ENCODE results near the gene TAPT1. TPM values are rescaled to one million over a fixed set of nuclear protein-coding genes. Genes with fewer than 3 reads are reported as not detected.

TAPT1 gene
- total RNA-seq, 3 donors from 2014 or later, result 39.7 to 52.5 (median 43.0) TPM

- Histone ChIP-seq H3K4me1 (no peaks in the 10 kb centered on the region), H3K9me3 (no peaks in the 10 kb centered on the region), H3K27me3 (no peaks in the 10 kb centered on the region), H3K27ac (no peak overlapping the region), H3K36me3 (no peaks in the 10 kb centered on the region), H3K4me3 (no peak overlapping the region)
- TF ChIP-seq POLR2A (IDR thresholded peaks at IDR 0.05) (no peak), POLR2AphosphoS5 (IDR thresholded peaks at IDR 0.05) (no peak), CTCF (IDR thresholded peaks at IDR 0.05) (no peak)
- intact Hi-C loops (cut with DNase I; ENCODE audit: low total_unique reads), result no loop called here
- no peak for DNase-seq (ENCODE audit: low spot score in 2 of 2)
These were observed 67.0 kb downstream of the TAPT1 start for GRCh38 chr4:16159286-16159685.

DNA sequence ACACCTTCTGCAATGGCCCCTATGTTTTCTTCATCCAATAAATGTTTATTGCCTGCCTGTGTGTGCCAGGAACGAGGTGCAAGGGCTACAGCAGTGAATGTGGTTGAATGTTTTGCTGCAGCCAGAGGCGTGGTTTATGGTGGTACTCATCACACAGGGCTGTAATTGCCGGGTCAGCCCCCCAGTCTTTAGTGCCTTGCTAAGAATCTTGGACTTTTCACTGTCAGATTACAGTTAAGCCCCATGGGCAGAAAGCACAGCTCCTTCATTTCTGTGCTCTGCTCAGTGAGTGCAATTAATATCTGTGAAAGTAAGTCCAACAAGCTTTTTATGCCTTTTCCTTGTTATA, 67.8 kb downstream of the TAPT1 start:
- no peak for DNase-seq (ENCODE audit: low spot score in 2 of 2)
- TF ChIP-seq POLR2A (IDR thresholded peaks at IDR 0.05) (no peak), POLR2AphosphoS5 (IDR thresholded peaks at IDR 0.05) (no peak), CTCF (IDR thresholded peaks at IDR 0.05) (no peak)
- no peak overlapping the region for H3K27ac ChIP-seq
- no peaks in the 10 kb centered on the region for H3K27me3 ChIP-seq
- no peaks in the 10 kb centered on the region for H3K36me3 ChIP-seq
- no peak overlapping the region for H3K4me3 ChIP-seq
- no peaks in the 10 kb centered on the region for H3K4me1 ChIP-seq
- intact Hi-C loops (cut with DNase I; ENCODE audit: low total_unique reads), result no loop called here
- H3K9me3 ChIP-seq, result no peaks in the 10 kb centered on the region

GRCh38 chr4:16157609-16158503, 68.4 kb downstream of the TAPT1 start:
- Histone ChIP-seq H3K27me3 (no peaks in the 10 kb centered on the region), H3K36me3 (no peaks in the 10 kb centered on the region), H3K4me3 (no peak overlapping the region), H3K4me1 (no peaks in the 10 kb centered on the region), H3K27ac (no peak overlapping the region), H3K9me3 (no peaks in the 10 kb centered on the region)
- no peak for TF ChIP-seq CTCF (IDR thresholded peaks at IDR 0.05)
- TF ChIP-seq POLR2A (IDR thresholded peaks at IDR 0.05), result no peak
- TF ChIP-seq POLR2AphosphoS5 (IDR thresholded peaks at IDR 0.05), result no peak
- intact Hi-C loops (cut with DNase I; ENCODE audit: low total_unique reads), result no loop called here
- DNase-seq (ENCODE audit: low spot score in 2 of 2), result no peak

GRCh38 chr4:16155528-16156169, 70.6 kb downstream of the TAPT1 start:
- TF ChIP-seq POLR2AphosphoS5 (IDR thresholded peaks at IDR 0.05) (no peak), CTCF (IDR thresholded peaks at IDR 0.05) (no peak), POLR2A (IDR thresholded peaks at IDR 0.05) (no peak)
- Histone ChIP-seq H3K27me3 (no peaks in the 10 kb centered on the region), H3K9me3 (no peaks in the 10 kb centered on the region), H3K36me3 (no peaks in the 10 kb centered on the region), H3K4me1 (no peaks in the 10 kb centered on the region), H3K4me3 (no peak overlapping the region), H3K27ac (no peak overlapping the region)
- intact Hi-C loops (cut with DNase I; ENCODE audit: low total_unique reads), result no loop called here
- no peak for DNase-seq (ENCODE audit: low spot score in 2 of 2)

GRCh38 chr4:16154451-16154850, 71.8 kb downstream of the TAPT1 start:
- Histone ChIP-seq H3K4me1 (no peaks in the 10 kb centered on the region), H3K4me3 (no peak overlapping the region), H3K27ac (no peak overlapping the region), H3K9me3 (no peaks in the 10 kb centered on the region), H3K36me3 (no peaks in the 10 kb centered on the region), H3K27me3 (no peaks in the 10 kb centered on the region)
- no peak for TF ChIP-seq CTCF (IDR thresholded peaks at IDR 0.05)
- TF ChIP-seq POLR2A (IDR thresholded peaks at IDR 0.05), result no peak
- TF ChIP-seq POLR2AphosphoS5 (IDR thresholded peaks at IDR 0.05), result no peak
- no peak for DNase-seq (ENCODE audit: low spot score in 2 of 2)
- intact Hi-C loops (cut with DNase I; ENCODE audit: low total_unique reads), result no loop called here
